ENCODE results near the gene MXD1. TPM values are rescaled to one million over a fixed set of nuclear protein-coding genes. Genes with fewer than 3 reads are reported as not detected.

MXD1 gene
- total and polyA plus RNA-seq, 2 donors (not counting 1 experiment from before 2014, with no cell fraction given) = 16.0 to 20.6 TPM

- no peak overlapping the region for H3K4me3 ChIP-seq (ENCODE audit: control extremely low read depth in 1 of 5, extremely low read depth in 1 of 5, insufficient read depth in 1 of 5, low read depth in 2 of 5, low read length in 4 of 5)
- ATAC-seq (ENCODE audit: low read depth) = no peak
- H3K27ac ChIP-seq (ENCODE audit: low read length in 2 of 2) = no peak overlapping the region
- no peaks in the 10 kb centered on the region for H3K9me3 ChIP-seq (ENCODE audit: control extremely low read depth in 1 of 3, control insufficient read depth in 2 of 3, insufficient read depth in 1 of 3, low read length in 2 of 3)
- H3K27me3 ChIP-seq (replicated peaks in 1 of 4; ENCODE audit: control extremely low read depth in 1 of 4, control insufficient read depth in 3 of 4, insufficient read depth in 4 of 4, low read length in 3 of 4) = no peaks in the 10 kb centered on the region
- H3K4me3 Mint-ChIP-seq = no peak overlapping the region
- POLR2A ChIA-PET = no interaction called here
- H3K27ac Mint-ChIP-seq = no peak overlapping the region
- intact Hi-C loops (cut with micrococcal nuclease) = no loop called here
- H3K36me3 ChIP-seq (replicated peaks in 1 of 2; ENCODE audit: control extremely low read depth in 1 of 2, control insufficient read depth in 1 of 2, extremely low read depth in 1 of 2, insufficient read depth in 2 of 2, low read length in 1 of 2) = no peaks in the 10 kb centered on the region
- DNase-seq = no peak
- TF ChIP-seq EZH2 (IDR thresholded peaks at IDR 0.05; ENCODE audit: borderline replicate concordance, insufficient read depth, low read depth, low read length, poor library complexity, severe bottlenecking) = no peak
- TF ChIP-seq CTCF (IDR thresholded peaks at IDR 0.05) = no peak
- H3K9ac ChIP-seq (ENCODE audit: low read length) = no peak overlapping the region
- no peaks in the 10 kb centered on the region for H3K79me2 ChIP-seq (ENCODE audit: control insufficient read depth, insufficient read depth, low read length)
- no peak overlapping the region for H3K4me2 ChIP-seq (replicated peaks; ENCODE audit: low read depth, low read length, poor library complexity, severe bottlenecking)
- H4K20me1 ChIP-seq (ENCODE audit: control insufficient read depth, insufficient read depth, low read length, poor library complexity, severe bottlenecking) = no peaks in the 10 kb centered on the region
- no peaks in the 10 kb centered on the region for H3K27me3 Mint-ChIP-seq
- no peaks in the 10 kb centered on the region for H3K9me3 Mint-ChIP-seq (ENCODE audit: insufficient read depth)
- WGBS (ENCODE audit: insufficient coverage) = 93% methylated on average over 2 of the region's 4 CpGs
- no peaks in the 10 kb centered on the region for H3K4me1 ChIP-seq (ENCODE audit: control insufficient read depth in 2 of 2, insufficient read depth in 2 of 2, low read length in 2 of 2)
- CTCF ChIA-PET = interaction anchor here (1.3 kb wide), 1 partner anchor 62 kb away, joined by 3 read pairs; no protein-coding TSS in a partner anchor
- no peaks in the 10 kb centered on the region for H3K4me1 Mint-ChIP-seq
- H2AFZ ChIP-seq (ENCODE audit: insufficient read depth, low read depth, low read length, poor library complexity, severe bottlenecking) = no peak overlapping the region
Measured at GRCh38 chr2:69973335-69973735, 58.4 kb downstream of the MXD1 start.

- H3K4me2 ChIP-seq (replicated peaks; ENCODE audit: low read depth, low read length, poor library complexity, severe bottlenecking) = no peak overlapping the region
- POLR2A ChIA-PET = no interaction called here
- no peaks in the 10 kb centered on the region for H3K36me3 ChIP-seq (replicated peaks in 1 of 2; ENCODE audit: control extremely low read depth in 1 of 2, control insufficient read depth in 1 of 2, extremely low read depth in 1 of 2, insufficient read depth in 2 of 2, low read length in 1 of 2)
- H3K4me1 ChIP-seq (ENCODE audit: control insufficient read depth in 2 of 2, insufficient read depth in 2 of 2, low read length in 2 of 2) = no peaks in the 10 kb centered on the region
- H3K27me3 ChIP-seq (replicated peaks in 1 of 4; ENCODE audit: control extremely low read depth in 1 of 4, control insufficient read depth in 3 of 4, insufficient read depth in 4 of 4, low read length in 3 of 4) = no peaks in the 10 kb centered on the region
- H4K20me1 ChIP-seq (ENCODE audit: control insufficient read depth, insufficient read depth, low read length, poor library complexity, severe bottlenecking) = no peaks in the 10 kb centered on the region
- no peak overlapping the region for H3K9ac ChIP-seq (ENCODE audit: low read length)
- intact Hi-C loops (cut with micrococcal nuclease) = no loop called here
- Mint-ChIP-seq H3K4me3 (no peak overlapping the region), H3K27me3 (no peaks in the 10 kb centered on the region), H3K4me1 (no peaks in the 10 kb centered on the region), H3K9me3 (ENCODE audit: insufficient read depth) (no peaks in the 10 kb centered on the region), H3K27ac (no peak overlapping the region)
- no peaks in the 10 kb centered on the region for H3K9me3 ChIP-seq (ENCODE audit: control extremely low read depth in 1 of 3, control insufficient read depth in 2 of 3, insufficient read depth in 1 of 3, low read length in 2 of 3)
- ATAC-seq (ENCODE audit: low read depth) (no peak), DNase-seq (no peak)
- no peak overlapping the region for H3K27ac ChIP-seq (ENCODE audit: low read length in 2 of 2)
- 97% methylated on average over 6 of the region's 12 CpGs for WGBS (ENCODE audit: insufficient coverage)
- no peaks in the 10 kb centered on the region for H3K79me2 ChIP-seq (ENCODE audit: control insufficient read depth, insufficient read depth, low read length)
- no peak overlapping the region for H2AFZ ChIP-seq (ENCODE audit: insufficient read depth, low read depth, low read length, poor library complexity, severe bottlenecking)
- no peak for TF ChIP-seq EZH2 (IDR thresholded peaks at IDR 0.05; ENCODE audit: borderline replicate concordance, insufficient read depth, low read depth, low read length, poor library complexity, severe bottlenecking)
- TF ChIP-seq CTCF (IDR thresholded peaks at IDR 0.05) = no peak
- CTCF ChIA-PET = no interaction called here
- H3K4me3 ChIP-seq (ENCODE audit: control extremely low read depth in 1 of 5, extremely low read depth in 1 of 5, insufficient read depth in 1 of 5, low read depth in 2 of 5, low read length in 4 of 5) = no peak overlapping the region
Measured at GRCh38 chr2:69975136-69975852, 60.4 kb downstream of the MXD1 start.
